Right cardiac atrium (tissue), 5 donors: ENCODE data around the gene DPEP3. TPM values are rescaled to one million over a fixed set of nuclear protein-coding genes. Genes with fewer than 3 reads are reported as not detected.

ENCODE experiments used
- ATAC-seq, 2 donors: fragments of 200-7000 bp; cut with Tn5 transposase; one replicate each; pipeline versions ENCODE4 v1.8.0 to v1.9.1; 2020; ENCODE audit warnings: moderate library complexity in 2 of 2, mild to moderate bottlenecking in 1 of 2
- DNase-seq, 3 donors: peaks; one replicate each; pipeline ENCODE4 v3.0.0-alpha.2; 2020
- H3K27ac ChIP-seq: one replicate; pipeline ENCODE4 v1.5.1; 2013; ENCODE audit warnings: mild to moderate bottlenecking, low read length, control low read depth, moderate library complexity
- H3K27me3 ChIP-seq: one replicate; pipeline ENCODE4 v1.6.1; 2013; ENCODE audit not compliant: control insufficient read depth, insufficient read depth
- H3K4me1 ChIP-seq: one replicate; pipeline ENCODE4 v1.6.1; 2013; ENCODE audit warnings: low read length; ENCODE audit not compliant: control insufficient read depth, insufficient read depth
- H3K4me3 ChIP-seq: one replicate; pipeline ENCODE4 v1.5.1; 2013; ENCODE audit warnings: low read length, control low read depth
- H3K9me3 ChIP-seq: one replicate; pipeline ENCODE4 v1.6.1; 2013; ENCODE audit warnings: low read length; ENCODE audit not compliant: control insufficient read depth
- WGBS: extraction: QIAGEN DNeasy Blood & Tissue Kit; methylation state at CpG from one replicate; pipeline ENCODE4 v1.1.7; 2013; 5-methylcytosine and 5-hydroxymethylcytosine counted together
- intact Hi-C, 4 donors: fragments of 100-400 bp; cut with DNase I; formaldehyde crosslinking; loops; one replicate each; pipeline versions ENCODE4 v1.11.0 to v1.14.0; 2022 to 2023
- polyA plus RNA-seq: library from polyadenylated mRNA; stranded (reverse); fragments of 200-250 nt; gene quantifications from one replicate; pipeline ENCODE4 v1.2.3, GENCODE V29; 2013
- total RNA-seq, 4 donors: library from RNA; stranded (reverse); fragmentation: NEBNext Ultra II Directional; extraction: Animal tissue kit (Norgen Biotek cat#: 25700); gene quantifications; one replicate each; pipeline ENCODE4 v1.2.1, GENCODE V29; 2021
- donor health status: healthy with polysubstance abuse.
- donor health status: DM: no; HTN: yes; CAD: no.
- donor health status: DM: no; HTN: no; CAD: no.
- donor health status: DM: no; HTN: yes; CAD: no; lungs with severe emphysema.
- donor health status: DM: yes; HTN: yes; CAD: no.

DPEP3 gene
- total and polyA plus RNA-seq, 5 donors = not detected

DNA sequence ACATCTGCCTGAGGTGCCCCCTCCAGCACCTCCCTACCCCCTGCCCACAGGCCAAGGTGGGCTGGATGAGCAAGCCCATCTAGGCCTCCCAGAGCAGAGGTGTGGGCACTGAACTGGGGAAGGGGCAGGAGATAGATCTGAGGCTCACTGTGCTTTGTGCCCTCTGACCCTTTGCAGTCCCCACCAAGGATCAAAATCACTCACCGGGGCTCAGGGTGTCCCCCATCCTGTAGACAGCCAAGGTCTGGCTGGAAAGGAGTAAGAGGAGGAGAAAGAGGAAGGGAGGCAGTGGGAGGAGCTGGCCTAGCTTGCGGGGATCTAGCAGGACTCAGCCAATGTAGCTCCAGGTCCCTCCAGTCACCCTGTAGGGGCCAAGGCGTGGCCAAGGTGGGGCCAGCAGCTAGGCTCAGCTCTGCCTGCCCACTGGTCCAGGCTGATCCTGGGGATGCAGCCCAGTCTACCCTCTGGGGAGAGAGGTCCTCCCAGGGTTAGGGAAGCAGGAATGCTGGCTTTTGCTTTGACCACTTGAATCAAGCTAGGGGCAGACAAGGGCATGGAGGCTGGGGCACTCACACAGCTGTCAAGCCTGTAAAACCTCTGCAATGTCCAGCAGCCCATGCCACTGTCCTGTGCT, 13.6 kb downstream of the DPEP3 start:
- no peaks in the 10 kb centered on the region for H3K9me3 ChIP-seq
- 41% methylated on average over 3 of the region's 3 CpGs for WGBS
- intact Hi-C loops = no loop called here
- ATAC-seq = peak; percentile 8 to 20
- peak overlapping the region; percentile 83 for H3K27ac ChIP-seq
- no peaks in the 10 kb centered on the region for H3K27me3 ChIP-seq
- peak overlapping the region; percentile 73 for H3K4me3 ChIP-seq
- H3K4me1 ChIP-seq = peaks cover 34% of the 10 kb centered on the region
- DNase-seq = peak; percentile 74 to 83 (median 80)

DNA sequence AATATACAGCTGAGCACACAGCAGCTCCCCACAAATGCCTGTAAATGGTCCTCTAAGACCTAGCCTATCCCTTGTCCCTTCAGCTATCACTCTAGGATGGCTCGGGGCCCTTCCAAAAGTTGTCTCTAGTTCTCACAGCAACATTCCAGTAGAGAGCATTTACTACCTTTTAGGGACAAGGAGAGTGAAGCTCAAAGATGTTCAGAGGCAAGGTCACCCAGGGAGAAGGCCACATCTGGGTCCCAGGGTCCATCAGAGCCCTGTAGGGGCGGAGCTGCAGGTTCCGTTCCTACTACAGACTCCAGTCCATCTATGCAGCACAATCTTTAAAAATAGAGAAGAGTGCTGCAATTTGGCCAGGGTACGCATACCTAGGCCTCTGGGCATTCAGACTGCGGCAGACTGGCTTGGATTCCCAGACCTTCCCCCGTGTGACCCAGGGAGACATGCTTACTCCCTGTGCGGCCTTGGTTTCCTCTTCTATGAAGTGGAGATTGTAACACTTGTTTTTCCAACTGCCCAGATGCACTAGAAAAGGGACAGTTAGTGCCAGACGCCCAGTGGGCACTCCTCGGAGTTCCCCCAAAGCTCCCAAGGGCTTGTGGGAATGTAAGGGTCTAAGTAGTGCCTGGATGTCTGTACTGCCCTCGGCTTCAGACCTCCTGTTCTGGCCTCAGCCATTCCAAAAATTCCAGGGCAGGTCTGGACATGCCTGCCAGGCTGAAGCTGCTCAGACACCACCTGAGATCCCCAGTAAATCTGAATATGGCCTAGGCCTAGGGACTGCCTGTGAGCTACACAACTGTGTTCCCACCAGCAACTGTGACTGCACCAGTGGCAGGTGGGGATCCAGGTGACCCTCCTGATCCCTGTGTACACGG, 14.4 kb downstream of the DPEP3 start:
- DNase-seq (no peak), ATAC-seq (no peak)
- intact Hi-C loops = no loop called here
- H3K27me3 ChIP-seq = no peaks in the 10 kb centered on the region
- no peak overlapping the region for H3K4me3 ChIP-seq
- peak overlapping the region; percentile 83 for H3K27ac ChIP-seq
- H3K4me1 ChIP-seq = peaks cover 34% of the 10 kb centered on the region
- no peaks in the 10 kb centered on the region for H3K9me3 ChIP-seq
- 40% methylated on average over 11 of the region's 11 CpGs for WGBS

DNA sequence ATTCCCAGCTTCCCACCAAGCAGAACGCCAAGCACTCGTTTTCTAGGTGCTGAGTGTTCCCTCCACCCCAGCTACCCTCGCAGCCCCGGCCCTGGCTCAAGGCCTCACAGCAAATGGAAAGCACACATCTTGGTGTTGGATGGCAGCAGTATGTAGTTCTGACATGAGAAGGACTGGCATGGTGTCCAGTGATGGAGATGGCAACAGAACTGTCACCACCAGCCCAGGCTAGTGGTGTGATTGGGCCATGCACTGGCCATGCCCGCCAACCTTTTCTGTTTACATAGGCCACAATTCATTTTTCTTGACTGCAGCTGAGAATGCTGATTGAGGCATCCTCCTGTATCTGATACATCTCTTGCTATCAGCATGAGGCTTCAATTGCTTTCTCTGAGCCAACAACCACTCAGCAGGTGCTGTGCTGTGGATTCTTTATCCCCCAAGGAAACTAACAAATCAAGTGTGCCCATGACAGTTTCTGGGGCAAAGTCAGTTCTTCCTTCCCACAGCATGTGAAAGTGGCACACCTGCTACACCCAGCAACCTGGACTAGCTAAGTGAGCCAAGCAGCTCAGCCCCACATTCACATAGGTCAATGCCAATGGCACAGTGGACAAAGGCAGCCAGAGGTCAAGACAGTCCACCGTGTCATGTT, 15.7 kb downstream of the DPEP3 start:
- H3K27ac ChIP-seq = peak overlapping the region; percentile 64
- H3K4me1 ChIP-seq = peaks cover 44% of the 10 kb centered on the region
- H3K4me3 ChIP-seq = no peak overlapping the region
- no peaks in the 10 kb centered on the region for H3K9me3 ChIP-seq
- intact Hi-C loops = no loop called here
- WGBS = 56% methylated on average over 6 of the region's 6 CpGs
- DNase-seq (no peak), ATAC-seq (no peak)
- H3K27me3 ChIP-seq = no peaks in the 10 kb centered on the region

DNA sequence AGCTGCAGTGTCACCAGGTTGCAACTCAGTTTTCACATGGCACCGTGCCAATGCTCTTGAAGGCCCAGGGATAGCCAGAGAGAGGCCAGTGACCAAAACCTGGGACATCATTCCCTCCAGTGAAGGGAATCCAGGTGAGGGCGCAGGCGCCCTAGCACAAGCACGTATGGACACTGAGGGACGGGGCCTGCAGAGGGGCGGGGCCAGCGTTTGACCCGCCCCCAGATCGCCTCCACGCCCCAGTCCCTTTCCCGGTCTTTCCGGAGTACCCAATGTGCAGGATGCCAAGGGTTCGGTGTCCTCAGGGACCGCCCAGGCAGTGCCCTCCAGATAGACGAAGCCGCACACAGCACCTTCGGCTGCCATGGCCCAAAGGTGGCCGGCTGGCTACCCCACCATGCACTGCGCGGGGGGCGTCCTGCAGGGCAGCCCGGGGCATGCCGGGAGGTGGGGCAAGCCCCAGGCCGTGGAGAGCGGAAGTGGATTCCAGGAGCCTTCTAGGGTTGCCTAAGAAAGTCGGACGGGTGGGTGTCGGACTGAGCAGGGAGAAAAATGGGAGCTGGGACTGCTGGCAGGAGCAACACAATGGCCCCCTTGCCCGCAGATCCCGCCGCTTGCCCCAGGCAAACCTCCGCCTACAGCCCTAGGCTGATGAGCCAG, 16.5 kb downstream of the DPEP3 start:
- Histone ChIP-seq H3K27ac (peak overlapping the region; percentile 64), H3K27me3 (no peaks in the 10 kb centered on the region), H3K9me3 (no peaks in the 10 kb centered on the region), H3K4me3 (no peak overlapping the region), H3K4me1 (peaks cover 49% of the 10 kb centered on the region)
- ATAC-seq = peak in 1 of 2 donors; percentile 9
- intact Hi-C loops = no loop called here
- DNase-seq = peak; percentile 54 to 83 (median 71)
- WGBS = 35% methylated on average over 32 of the region's 32 CpGs

DNA sequence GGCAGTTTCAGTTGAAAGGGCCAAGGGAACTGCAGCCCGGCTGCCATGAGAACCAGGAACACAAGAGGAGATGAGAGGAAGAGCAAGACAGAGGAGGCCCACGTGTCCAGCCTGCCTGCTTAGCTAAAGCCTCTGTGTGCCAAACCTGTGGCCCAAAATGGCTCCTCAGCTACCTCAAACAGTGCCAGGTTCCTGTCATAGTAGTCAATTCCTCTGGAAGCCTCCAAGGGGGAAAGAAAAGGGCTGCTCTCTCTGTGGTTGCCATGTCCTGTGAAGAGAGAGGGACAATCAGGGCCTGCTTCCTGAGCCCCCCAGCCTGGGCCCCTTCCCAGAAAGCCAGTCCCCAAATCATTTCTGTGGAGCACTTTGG, 17.0 kb downstream of the DPEP3 start:
- no peaks in the 10 kb centered on the region for H3K27me3 ChIP-seq
- 46% methylated on average over 2 of the region's 2 CpGs for WGBS
- intact Hi-C loops = no loop called here
- H3K9me3 ChIP-seq = no peaks in the 10 kb centered on the region
- H3K4me1 ChIP-seq = peaks cover 49% of the 10 kb centered on the region
- ATAC-seq (no peak), DNase-seq (no peak)
- H3K4me3 ChIP-seq = no peak overlapping the region
- peak overlapping the region; percentile 64 for H3K27ac ChIP-seq

DNA sequence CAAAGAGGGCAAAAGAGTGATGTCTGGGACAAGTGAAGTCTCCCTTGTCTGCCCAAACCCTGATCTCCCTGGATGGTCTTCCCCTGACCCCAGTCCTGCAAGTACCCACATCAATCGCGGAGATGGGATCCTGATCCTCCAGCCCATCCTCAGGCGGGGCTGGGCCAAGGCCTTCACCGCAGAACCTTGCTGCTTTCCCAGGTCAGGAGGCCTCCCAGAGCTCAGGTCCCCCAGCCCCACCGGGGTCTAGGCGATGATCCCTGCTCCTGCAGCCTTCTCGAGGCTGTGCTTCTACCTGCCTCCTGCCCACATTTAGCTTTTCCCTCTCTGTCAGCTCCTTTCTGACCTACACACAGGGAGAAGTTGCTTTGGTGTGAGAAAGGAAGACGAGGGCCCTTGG, 18.2 kb downstream of the DPEP3 start:
- H3K27ac ChIP-seq = peak overlapping the region; percentile 14
- H3K27me3 ChIP-seq = no peaks in the 10 kb centered on the region
- ATAC-seq = no peak
- intact Hi-C loops = no loop called here
- H3K4me1 ChIP-seq = peaks cover 49% of the 10 kb centered on the region
- DNase-seq = no peak
- H3K9me3 ChIP-seq = no peaks in the 10 kb centered on the region
- H3K4me3 ChIP-seq = no peak overlapping the region
- 91% methylated on average over 8 of the region's 8 CpGs for WGBS

DNA sequence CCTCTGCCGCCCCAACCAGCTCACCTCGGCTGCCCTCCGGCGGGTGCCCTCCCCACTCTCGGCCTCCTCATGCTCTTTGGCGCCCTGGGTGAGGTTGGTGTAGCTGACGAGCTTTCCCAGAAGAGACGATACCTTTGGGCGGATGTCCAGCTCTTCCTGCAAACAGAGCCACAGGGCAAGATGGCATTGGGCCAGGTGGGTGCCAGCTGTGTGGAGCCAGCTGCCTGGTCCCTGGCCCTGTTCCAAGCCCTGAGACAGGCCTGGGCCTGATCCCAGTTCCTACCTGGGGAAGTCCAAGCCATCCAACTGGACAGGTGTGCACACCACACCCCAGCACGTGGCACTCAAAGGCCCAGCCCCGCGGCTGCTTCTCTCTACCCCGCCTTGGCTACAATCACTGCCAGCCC, 18.7 kb downstream of the DPEP3 start:
- no peak for DNase-seq
- no peak overlapping the region for H3K4me3 ChIP-seq
- WGBS = 82% methylated on average over 13 of the region's 13 CpGs
- H3K27me3 ChIP-seq = no peaks in the 10 kb centered on the region
- ATAC-seq = no peak
- H3K9me3 ChIP-seq = no peaks in the 10 kb centered on the region
- H3K27ac ChIP-seq = peak overlapping the region; percentile 14
- intact Hi-C loops = no loop called here
- peaks cover 43% of the 10 kb centered on the region for H3K4me1 ChIP-seq

DNA sequence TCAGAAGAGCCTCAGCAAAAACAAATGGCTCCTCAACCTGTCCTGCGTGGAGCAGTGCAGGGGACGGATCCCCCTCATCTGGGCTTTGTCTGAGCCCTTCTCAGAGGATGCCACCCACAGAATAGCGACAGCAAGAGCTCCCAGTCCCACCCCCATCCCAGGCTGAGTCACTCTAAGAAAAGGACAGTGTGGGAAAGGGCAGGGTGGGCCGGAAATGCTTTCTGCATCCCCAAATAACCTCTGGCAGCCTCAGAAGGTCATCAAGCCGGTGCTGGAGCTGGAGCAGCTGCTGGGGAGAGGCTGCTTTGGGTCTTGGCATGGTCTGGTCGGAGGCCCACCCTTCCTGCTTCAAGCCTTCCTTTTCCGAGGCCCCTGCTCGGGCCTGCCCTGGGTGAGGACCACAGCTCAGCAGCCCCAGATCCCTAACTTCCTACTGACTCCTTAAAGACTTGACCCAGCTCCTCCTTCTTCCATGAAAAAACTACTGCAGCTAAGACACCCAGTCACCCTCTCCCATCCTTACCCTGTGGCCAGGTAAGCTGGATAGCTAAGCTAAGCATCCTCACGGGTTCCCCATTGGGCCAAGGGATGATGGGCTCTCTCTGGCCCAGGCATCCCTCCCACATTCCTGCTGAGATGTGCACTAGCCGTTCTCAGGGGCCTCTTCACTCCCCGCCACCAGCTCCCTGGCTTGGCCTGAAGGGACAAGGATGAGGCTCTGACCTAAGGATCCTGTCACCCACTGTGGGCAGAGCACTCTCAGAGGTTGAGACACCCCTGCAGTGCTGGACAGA, 20.6 kb downstream of the DPEP3 start:
- no peaks in the 10 kb centered on the region for H3K27me3 ChIP-seq
- no peaks in the 10 kb centered on the region for H3K9me3 ChIP-seq
- DNase-seq (peak; percentile 88 to 91 (median 89)), ATAC-seq (peak; percentile 64 to 88)
- H3K27ac ChIP-seq = peak overlapping the region; percentile 87
- H3K4me3 ChIP-seq = no peak overlapping the region
- intact Hi-C loops = no loop called here
- H3K4me1 ChIP-seq = peaks cover 30% of the 10 kb centered on the region
- WGBS = 26% methylated on average over 11 of the region's 11 CpGs

DNA sequence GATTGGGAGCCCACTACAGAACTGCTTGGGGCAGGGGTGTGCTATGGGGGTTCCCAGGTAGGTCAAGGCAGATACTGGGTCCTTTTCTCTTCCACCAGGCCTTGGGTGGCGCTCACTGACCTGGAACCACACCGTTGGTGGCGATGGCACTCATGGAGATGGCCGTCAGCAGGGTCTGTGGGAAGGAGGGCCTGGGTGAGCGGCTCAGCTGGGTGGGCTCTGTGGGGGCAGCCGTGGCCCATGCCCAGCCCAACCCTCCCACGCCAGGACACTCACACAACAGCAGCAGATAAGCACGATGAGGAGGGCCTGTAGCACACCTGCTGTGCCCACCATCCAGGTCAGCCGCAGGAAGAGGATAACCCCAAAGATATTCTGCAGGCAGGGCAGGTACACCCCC, 22.7 kb downstream of the DPEP3 start:
- Histone ChIP-seq H3K27ac (no peak overlapping the region), H3K4me3 (no peak overlapping the region), H3K9me3 (no peaks in the 10 kb centered on the region), H3K27me3 (no peaks in the 10 kb centered on the region), H3K4me1 (peaks cover 15% of the 10 kb centered on the region)
- WGBS = 92% methylated on average over 9 of the region's 9 CpGs
- DNase-seq (no peak), ATAC-seq (no peak)
- intact Hi-C loops = no loop called here

DNA sequence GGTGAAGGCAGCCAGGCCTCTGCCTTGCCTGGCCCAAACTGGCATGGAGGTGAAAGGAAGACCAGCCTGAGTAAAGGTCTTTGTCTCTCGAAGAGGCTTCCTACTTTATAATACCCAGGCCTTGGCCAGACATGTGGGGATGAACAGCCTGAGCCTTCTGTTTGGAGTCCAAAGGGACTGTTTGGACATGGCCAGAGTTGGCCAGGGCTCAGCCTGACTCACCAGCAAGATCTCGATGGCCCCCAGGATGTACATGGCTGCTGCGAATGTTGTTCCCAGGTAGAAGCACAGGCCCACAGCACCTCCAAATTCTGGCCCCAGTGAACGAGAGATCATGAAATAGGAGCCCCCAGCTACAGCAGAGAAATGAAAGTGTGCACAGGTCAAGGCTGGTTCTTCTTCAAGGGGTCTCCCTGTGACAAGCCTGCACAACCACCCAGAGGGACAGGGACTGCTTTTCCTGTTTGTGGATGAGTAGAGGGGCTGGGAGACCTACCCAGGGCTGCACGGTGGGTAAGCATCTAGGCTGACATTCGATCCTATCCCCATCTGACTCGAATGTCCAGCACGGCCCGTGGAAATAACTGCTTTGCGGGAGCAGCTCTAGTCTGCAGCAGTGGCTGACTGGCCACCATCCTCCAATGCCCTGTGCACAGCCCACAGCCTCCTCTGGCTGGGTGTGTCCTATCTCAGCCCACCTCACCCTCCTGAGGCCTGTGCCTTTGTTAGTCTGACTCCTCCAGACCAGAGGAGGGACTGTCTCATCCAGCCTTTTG, 25.7 kb downstream of the DPEP3 start:
- Histone ChIP-seq H3K4me3 (no peak overlapping the region), H3K4me1 (peaks cover 9% of the 10 kb centered on the region), H3K27me3 (no peaks in the 10 kb centered on the region), H3K9me3 (no peaks in the 10 kb centered on the region), H3K27ac (no peak overlapping the region)
- no peak for ATAC-seq
- no peak for DNase-seq
- intact Hi-C loops = no loop called here
- 82% methylated on average over 10 of the region's 10 CpGs for WGBS
